Astrocyte of the spinal cord (primary cell): Measurements from ENCODE around the gene TCF23.
A peak's percentile ranks its signal among the peaks of the same experiment; 100 is the strongest.
"Not testable (repeated sequence)": the region's sequence is repeated elsewhere in the genome, so short reads cannot be mapped to it uniquely, and the experiment has no call there.

ENCODE experiments used
- DNase-seq: peaks from one replicate; pipeline ENCODE4 v3.0.0; 2011; ENCODE audit warnings: low read depth, low spot score
- H3K4me3 ChIP-seq: 2 replicates; pipeline ENCODE4 v1.5.1; 2011; ENCODE audit warnings: low read depth, mild to moderate bottlenecking, low read length, moderate library complexity
- in situ Hi-C: cut with HindIII; loops from 2 replicates; pipeline ENCODE4 v1.10.0; 2017; ENCODE audit warnings: low sequenced_read_pairs
- TF ChIP-seq, protein P1 (sequence below): IDR thresholded peaks from 2 replicates; pipeline ENCODE4 v1.5.1; 2012; ENCODE audit warnings: low read depth, mild to moderate bottlenecking, low read length, inconsistent platforms

Gene TCF23

DNA sequence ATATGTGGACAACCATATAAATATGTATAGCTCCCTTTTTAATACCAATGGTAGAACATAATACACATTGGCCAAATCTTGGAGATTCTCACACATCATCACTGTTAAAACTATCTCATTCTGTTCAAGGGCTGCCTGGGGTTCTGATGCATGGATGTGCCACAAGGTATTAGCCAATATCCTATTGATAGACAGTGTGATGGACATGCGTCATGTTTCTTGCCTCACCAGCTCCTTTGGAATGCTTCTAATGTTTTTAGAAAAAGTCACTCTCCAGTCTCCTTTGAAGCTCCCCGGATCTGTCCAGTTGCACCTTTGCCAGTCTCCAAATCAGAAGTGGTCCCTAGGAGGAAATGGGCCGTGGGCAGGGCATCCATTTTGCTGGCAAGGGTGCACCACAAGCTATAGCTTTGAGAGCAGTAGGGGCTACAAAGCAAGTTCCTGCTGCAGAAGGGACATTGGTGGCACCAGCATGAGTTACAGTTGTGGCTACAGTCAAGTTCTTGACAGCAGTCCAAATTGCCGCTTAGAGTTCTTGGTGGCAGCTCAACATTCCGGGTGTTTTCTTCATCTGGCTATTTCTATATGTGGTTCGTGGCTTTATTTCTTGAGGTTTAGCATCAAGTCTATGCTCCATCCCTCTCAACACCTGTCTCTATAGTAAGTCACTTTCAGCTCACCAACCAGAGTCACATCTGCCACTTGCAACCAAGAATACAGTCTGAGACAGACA is 38.0 kb downstream of the TCF23 start:
- TF ChIP-seq, protein P1, sequence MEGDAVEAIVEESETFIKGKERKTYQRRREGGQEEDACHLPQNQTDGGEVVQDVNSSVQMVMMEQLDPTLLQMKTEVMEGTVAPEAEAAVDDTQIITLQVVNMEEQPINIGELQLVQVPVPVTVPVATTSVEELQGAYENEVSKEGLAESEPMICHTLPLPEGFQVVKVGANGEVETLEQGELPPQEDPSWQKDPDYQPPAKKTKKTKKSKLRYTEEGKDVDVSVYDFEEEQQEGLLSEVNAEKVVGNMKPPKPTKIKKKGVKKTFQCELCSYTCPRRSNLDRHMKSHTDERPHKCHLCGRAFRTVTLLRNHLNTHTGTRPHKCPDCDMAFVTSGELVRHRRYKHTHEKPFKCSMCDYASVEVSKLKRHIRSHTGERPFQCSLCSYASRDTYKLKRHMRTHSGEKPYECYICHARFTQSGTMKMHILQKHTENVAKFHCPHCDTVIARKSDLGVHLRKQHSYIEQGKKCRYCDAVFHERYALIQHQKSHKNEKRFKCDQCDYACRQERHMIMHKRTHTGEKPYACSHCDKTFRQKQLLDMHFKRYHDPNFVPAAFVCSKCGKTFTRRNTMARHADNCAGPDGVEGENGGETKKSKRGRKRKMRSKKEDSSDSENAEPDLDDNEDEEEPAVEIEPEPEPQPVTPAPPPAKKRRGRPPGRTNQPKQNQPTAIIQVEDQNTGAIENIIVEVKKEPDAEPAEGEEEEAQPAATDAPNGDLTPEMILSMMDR, result no peak
- H3K4me3 ChIP-seq, result no peak overlapping the region
- in situ Hi-C loops, result no loop called here
- DNase-seq, result no peak

DNA sequence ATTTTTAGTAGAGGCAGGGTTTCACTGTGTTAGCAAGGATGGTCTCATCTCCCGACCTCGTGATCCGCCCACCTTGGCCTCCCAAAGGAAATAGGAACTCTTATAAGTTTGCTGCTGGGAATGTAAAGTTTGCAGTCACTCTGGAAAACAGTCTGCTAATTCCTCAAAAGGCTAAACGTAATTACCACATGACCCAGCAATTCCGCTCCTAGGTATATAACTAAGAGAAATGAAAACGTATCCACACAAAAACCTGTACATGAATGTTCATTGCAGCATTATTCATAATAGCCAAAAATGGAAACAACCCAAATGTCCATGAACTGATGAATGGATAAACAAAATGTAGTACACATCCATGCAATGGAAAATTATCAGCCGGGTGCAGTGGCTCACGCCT is 41.2 kb downstream of the TCF23 start:
- in situ Hi-C loops, result no loop called here

DNA sequence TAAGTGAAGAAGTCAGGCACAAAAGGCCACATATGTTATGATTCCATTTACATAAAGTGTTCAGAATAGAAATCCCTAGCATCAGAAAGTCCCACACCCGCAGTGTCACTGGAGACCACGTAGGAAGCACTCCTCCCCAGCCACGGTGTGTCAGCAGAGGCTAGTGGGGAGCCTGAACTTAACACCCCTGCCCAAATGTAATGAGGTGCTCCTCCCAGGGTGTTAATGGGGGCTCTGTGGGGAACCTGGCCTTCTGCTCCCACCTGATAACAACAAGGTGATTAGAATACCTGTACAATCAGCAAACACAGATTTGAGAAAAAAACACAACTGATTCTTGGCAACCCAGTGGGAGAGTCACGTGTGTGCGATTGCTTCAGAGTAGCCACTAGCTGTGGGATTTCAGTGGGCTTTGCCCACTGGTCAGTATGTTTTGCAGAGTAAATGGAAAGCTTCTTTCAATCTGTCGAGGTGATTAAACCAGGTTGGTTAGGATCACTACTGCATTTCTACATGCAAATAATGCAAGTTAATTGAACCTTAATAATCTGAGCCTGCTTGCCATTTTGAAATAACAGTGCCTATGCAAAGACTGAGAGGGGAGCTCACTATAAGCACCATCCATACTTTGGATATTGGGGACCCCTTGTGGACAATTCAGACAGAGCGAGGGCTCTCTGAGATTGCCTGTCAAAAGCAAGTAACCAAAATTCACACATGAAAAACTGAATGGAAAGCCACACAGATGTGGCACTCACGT is 42.4 kb downstream of the TCF23 start:
- no peak overlapping the region for H3K4me3 ChIP-seq
- DNase-seq, result peak; percentile 57
- TF ChIP-seq, protein P1, result peak; percentile 74
- in situ Hi-C loops, result no loop called here

More for the DNA sequence above, 41.2 kb downstream of the TCF23 start:
- H3K4me3 ChIP-seq, result no peak overlapping the region
- TF ChIP-seq, protein P1, result no peak
- DNase-seq, result no peak

DNA sequence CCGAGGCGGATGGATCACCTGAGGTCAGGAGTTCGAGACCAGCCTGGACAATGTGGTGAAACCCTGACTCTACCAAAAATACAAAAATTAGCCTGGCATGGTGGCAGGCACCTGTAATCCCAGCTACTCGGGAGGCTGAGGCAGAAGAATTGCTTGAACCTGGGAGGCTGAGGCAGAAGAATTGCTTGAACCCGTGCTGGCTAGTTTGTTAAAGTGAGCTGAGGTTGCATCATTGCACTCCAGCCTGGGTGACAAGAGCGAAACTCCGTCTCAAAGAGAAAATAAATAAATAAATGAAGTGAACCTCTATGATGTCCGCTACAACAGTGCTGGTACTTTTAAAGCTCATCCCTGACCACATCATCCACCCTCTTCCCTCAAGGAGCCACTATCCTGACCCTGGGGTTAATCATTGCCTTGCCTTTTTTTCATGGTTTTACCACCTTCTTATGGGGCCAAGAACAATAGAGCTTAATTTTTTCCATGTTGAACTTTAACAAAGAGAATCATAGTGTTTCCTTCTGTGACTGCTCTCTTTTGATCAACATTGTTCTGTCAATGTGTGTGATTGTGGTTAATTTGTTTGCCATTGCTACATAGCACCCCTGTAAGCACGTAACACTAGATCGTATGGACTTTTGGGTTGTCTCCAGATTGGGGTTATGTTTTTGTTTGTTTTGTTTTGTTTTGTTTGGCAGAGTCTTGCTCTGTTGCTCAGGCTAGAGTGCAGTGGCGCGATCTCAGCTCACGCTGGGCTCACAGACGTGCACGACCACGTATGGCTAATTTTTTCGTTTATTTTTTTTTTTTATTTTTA is 45.9 kb downstream of the TCF23 start:
- in situ Hi-C loops, result no loop called here
- no peak overlapping the region for H3K4me3 ChIP-seq
- DNase-seq, result peak; percentile 37
- TF ChIP-seq, protein P1, result no peak

DNA sequence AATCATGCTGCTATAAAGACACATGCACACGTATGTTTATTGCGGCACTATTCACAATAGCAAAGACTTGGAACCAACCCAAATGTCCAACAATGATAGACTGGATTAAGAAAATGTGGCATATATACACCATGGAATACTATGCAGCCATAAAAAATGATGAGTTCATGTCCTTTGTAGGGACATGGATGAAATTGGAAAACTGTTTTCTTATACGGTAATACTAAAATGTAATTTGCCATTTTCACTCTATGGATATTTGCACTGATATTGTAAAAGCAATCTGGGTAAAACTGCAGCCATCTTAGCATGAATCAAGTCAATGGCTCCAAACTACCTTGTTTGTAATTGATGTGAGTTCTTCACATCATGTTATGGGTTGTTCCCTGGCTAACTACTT is 47.0 kb downstream of the TCF23 start:
- H3K4me3 ChIP-seq, in situ Hi-C loops, DNase-seq: not testable (repeated sequence)

DNA sequence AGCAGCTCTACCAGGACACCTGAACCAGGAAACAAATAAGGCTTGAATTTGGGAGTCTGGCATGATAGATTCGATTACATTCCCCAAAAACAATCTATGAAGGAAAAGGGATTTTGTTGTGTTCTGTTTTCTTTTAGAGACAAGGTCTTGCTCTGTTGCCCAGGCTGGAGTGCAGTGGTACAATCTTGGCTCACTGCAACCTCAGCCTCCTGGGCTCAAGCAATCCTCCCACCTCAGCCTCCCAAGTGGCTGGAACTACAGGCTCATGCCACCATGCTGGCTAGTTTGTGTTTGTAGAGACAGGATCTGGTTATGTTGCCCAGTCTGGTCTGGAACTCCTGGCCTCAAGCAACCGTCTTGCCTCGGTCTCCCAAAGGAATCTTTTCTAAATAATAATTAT is 49.3 kb downstream of the TCF23 start:
- DNase-seq, H3K4me3 ChIP-seq, in situ Hi-C loops: not testable (repeated sequence)

DNA sequence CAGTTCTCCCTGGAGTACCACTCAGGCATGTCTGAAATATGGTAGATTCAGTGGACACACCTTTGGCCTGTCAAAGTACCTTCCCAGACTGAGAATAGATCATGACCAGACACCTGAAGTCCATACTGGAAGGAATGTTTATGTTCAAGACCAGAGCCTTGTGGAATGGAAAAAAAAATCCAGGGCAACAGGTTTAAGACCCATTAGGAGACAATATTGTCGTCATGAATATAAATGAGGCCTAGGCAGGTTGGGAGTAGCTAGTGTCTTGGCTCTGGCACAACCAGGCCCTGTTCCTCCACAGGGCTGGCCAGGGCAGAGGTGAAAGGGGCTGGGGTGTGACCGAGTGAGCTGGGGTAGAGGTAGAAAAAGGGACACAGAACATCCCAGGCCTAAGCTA is 49.8 kb downstream of the TCF23 start:
- no peak for DNase-seq
- in situ Hi-C loops, result no loop called here
- TF ChIP-seq, protein P1, result no peak
- H3K4me3 ChIP-seq, result no peak overlapping the region
